BE2C (cell line): ENCODE data around the gene OR5B2.

Experiments
- DNase-seq: peaks from one replicate; pipeline ENCODE4 v3.0.0-alpha.2; 2020
- H3K27me3 ChIP-seq: fragments of 250-450 bp; sonication (Bioruptor Pico); 2 replicates; pipeline ENCODE4 v1.5.1; 2020; ENCODE audit warnings: mild to moderate bottlenecking
- H3K36me3 ChIP-seq: fragments of 250-450 bp; sonication (Bioruptor Pico); 2 replicates; pipeline ENCODE4 v1.5.1; 2020; ENCODE audit warnings: mild to moderate bottlenecking
- H3K4me1 ChIP-seq: fragments of 250-450 bp; sonication (Bioruptor Pico); 2 replicates; pipeline ENCODE4 v1.5.1; 2020
- H3K4me3 ChIP-seq: 2 replicates; pipeline ENCODE4 v1.5.1; 2011; ENCODE audit warnings: low read depth, low read length
- H3K9me3 ChIP-seq: fragments of 250-450 bp; sonication (Bioruptor Pico); 2 replicates; pipeline ENCODE4 v1.5.1; 2020
- TF ChIP-seq, protein P1 (sequence below): IDR thresholded peaks from 2 replicates; pipeline ENCODE4 v1.5.1; 2012; ENCODE audit warnings: mild to moderate bottlenecking, low read depth, low read length

OR5B2 gene

DNA sequence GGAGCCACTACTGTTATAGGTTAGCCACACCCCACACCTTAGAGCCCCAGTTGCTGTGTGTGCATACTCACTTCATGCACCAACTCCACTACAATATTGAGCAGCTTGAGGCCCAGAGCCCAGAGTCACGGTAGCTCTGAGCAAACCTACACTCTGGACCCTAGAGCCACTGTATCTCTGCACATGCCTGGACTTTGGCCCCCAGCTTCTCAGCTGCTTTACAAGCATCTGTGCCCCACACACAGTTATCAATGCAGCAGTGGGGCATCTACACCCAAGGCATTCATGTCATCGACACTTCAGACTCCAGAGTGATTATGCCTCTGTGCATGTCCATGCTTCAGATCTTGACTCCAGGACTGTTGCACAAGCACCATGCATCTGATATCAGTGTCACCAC, 16.4 kb upstream of the OR5B2 start:
- H3K4me1 ChIP-seq = no peaks in the 10 kb centered on the region
- H3K9me3 ChIP-seq = no peaks in the 10 kb centered on the region
- no peak overlapping the region for H3K4me3 ChIP-seq
- no peak for DNase-seq
- H3K36me3 ChIP-seq = no peaks in the 10 kb centered on the region
- TF ChIP-seq, protein P1, sequence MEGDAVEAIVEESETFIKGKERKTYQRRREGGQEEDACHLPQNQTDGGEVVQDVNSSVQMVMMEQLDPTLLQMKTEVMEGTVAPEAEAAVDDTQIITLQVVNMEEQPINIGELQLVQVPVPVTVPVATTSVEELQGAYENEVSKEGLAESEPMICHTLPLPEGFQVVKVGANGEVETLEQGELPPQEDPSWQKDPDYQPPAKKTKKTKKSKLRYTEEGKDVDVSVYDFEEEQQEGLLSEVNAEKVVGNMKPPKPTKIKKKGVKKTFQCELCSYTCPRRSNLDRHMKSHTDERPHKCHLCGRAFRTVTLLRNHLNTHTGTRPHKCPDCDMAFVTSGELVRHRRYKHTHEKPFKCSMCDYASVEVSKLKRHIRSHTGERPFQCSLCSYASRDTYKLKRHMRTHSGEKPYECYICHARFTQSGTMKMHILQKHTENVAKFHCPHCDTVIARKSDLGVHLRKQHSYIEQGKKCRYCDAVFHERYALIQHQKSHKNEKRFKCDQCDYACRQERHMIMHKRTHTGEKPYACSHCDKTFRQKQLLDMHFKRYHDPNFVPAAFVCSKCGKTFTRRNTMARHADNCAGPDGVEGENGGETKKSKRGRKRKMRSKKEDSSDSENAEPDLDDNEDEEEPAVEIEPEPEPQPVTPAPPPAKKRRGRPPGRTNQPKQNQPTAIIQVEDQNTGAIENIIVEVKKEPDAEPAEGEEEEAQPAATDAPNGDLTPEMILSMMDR = no peak
- H3K27me3 ChIP-seq = no peaks in the 10 kb centered on the region

DNA sequence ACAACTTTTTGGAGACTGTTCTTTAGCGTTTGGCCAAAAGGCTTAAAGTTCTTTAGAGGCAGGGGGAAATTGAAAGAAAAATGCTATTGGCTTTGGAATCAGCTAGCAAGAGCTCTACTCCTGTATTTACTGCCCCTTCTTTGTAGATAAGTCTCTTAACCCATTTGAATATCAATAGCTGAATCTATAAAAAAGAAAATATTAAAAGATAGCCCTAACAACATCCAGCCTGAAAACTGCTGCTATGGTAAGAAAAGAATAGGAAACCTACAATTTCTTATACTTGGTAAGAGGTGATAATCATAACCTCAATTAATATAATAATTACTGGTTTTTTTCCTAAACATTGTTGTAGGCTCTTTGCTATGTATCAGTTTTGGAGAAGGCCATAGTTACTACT, 14.2 kb upstream of the OR5B2 start, which contains the start of gene OR5B12:
OR5B12 (minus strand) TSS at position 101 of the 400 bp plus-strand sequence. CDS start 2,085 bp downstream, outside the sequence.
- TF ChIP-seq, protein P1 = no peak
- H3K4me3 ChIP-seq = no peak within 1 kb of the TSS
- DNase-seq = no peak
- H3K27me3 ChIP-seq = no peaks in the 10 kb centered on the region
- no peaks in the 10 kb centered on the region for H3K9me3 ChIP-seq
- no peaks in the 10 kb centered on the region for H3K36me3 ChIP-seq
- no peaks in the 10 kb centered on the region for H3K4me1 ChIP-seq

DNA sequence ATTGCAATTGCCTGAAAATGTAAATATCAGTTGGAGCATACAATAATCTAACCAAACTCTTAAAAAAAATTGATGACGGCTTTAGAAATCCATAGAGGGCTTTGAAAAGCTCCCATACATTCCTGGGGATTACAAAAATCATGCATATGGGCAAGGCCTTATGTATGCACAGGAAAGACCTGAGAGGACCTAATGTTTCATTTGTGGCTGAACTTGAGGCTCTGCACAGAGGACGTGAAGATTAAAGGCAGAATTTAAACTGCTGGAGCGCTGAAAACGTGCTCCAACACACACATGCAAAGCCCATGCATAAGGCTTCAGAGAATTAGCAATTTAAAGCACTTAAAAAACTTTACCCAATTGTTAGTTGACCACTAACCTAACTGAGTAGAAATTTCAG, 10.6 kb upstream of the OR5B2 start:
- TF ChIP-seq, protein P1 = no peak

DNA sequence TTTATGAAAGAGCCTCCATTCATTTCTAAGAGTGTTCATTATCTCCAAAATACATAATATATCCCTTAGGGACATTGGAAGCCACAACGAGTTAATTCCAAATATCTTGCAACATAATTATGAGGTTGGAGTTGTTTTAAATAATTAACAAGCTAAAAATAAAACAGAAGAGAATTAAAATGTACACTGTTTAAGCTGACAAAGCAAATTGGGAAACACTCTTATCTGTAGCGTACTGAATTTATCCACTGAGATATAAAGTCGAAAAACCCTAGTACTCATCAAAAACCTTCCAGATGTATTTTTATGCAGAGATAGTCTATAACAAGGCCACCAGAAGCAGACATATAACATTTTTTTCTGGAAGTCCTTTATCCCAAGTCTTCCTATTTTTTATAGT, 6.3 kb upstream of the OR5B2 start:
- no peaks in the 10 kb centered on the region for H3K4me1 ChIP-seq
- H3K36me3 ChIP-seq = no peaks in the 10 kb centered on the region
- H3K9me3 ChIP-seq = no peaks in the 10 kb centered on the region
- no peaks in the 10 kb centered on the region for H3K27me3 ChIP-seq
- H3K4me3 ChIP-seq = no peak overlapping the region
- no peak for DNase-seq
- TF ChIP-seq, protein P1 = no peak

More for the DNA sequence above, 10.6 kb upstream of the OR5B2 start:
- no peak for DNase-seq
- Histone ChIP-seq H3K36me3 (no peaks in the 10 kb centered on the region), H3K27me3 (no peaks in the 10 kb centered on the region), H3K4me3 (no peak overlapping the region), H3K9me3 (no peaks in the 10 kb centered on the region), H3K4me1 (no peaks in the 10 kb centered on the region)

DNA sequence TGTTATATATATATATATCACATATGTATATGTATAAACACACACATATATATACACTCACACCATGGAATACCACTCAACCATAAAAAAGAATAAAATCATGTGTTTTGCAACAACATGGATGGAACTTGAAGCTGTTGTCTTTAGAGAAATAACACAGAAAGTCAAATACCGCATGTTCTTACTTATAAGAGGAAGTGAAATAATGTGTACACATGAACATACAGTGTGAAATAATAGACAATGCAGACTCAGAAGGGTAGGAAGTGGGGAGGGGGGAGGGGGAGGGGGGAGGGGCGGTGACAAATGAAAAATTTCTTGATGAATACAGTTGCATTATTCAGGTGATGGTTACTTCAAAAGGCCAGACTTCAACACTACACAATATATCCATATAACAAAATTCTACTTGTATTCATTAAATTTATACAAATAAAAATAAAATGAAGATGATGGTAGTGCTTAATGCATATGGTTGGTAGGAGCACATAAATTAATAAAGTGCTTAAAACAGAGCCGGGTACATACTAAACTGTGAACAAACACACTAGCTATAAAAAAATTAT, 5.8 kb upstream of the OR5B2 start:
- TF ChIP-seq, protein P1 = no peak
- Histone ChIP-seq H3K4me1 (no peaks in the 10 kb centered on the region), H3K36me3 (no peaks in the 10 kb centered on the region), H3K27me3 (no peaks in the 10 kb centered on the region), H3K9me3 (no peaks in the 10 kb centered on the region), H3K4me3 (no peak overlapping the region)
- no peak for DNase-seq

DNA sequence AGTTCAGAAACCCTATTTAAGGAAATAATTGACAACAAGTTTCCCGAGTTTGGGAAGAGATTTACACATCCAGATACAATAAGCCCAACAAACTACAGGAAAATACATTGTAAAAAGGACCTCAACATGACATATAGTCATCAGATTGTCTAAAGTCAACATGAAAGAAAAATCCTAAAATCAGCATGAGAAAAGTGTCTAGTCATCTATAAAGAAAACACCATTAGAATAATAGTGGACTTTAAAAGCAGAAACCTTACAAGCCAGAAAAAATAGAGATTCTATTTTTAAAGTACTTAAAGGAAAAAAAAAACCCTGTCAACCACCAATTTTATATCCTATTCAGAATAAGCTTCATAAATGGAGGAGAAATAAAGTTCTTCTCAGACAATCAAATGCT, 1.4 kb upstream of the OR5B2 start:
- TF ChIP-seq, protein P1 = no peak
- no peaks in the 10 kb centered on the region for H3K4me1 ChIP-seq
- H3K36me3 ChIP-seq = no peaks in the 10 kb centered on the region
- H3K4me3 ChIP-seq = no peak overlapping the region
- H3K27me3 ChIP-seq = no peaks in the 10 kb centered on the region
- no peaks in the 10 kb centered on the region for H3K9me3 ChIP-seq
- DNase-seq = no peak
